SK-N-SH (cell line): ENCODE data around the gene C7.

Source experiments
- CTCF ChIP-seq: fragments of 200-600 bp; sonication (generic); IDR thresholded peaks from 2 replicates; pipeline ENCODE4 v1.6.1; 2017; ENCODE audit warnings: antibody characterized with exemption, mild to moderate bottlenecking, moderate library complexity
- FOXJ3 ChIP-seq: sonication (generic); formaldehyde crosslinking; IDR thresholded peaks from 2 replicates; pipeline ENCODE4 v1.5.1; 2020; ENCODE audit warnings: mild to moderate bottlenecking, missing genetic modification reagents
- GATA2 ChIP-seq: sonication (generic); formaldehyde crosslinking; IDR thresholded peaks from 2 replicates; pipeline ENCODE4 v1.5.0; 2020; ENCODE audit warnings: mild to moderate bottlenecking, missing genetic modification reagents
- NRF1 ChIP-seq: IDR thresholded peaks from 2 replicates; pipeline ENCODE4 v1.6.1; 2012; ENCODE audit warnings: low read depth, mild to moderate bottlenecking, low read length
- RAD21 ChIP-seq: IDR thresholded peaks from 2 replicates; pipeline ENCODE4 v1.6.1; 2012; ENCODE audit warnings: mild to moderate bottlenecking, low read length
- REST ChIP-seq: IDR thresholded peaks from 2 replicates; pipeline ENCODE4 v1.6.1; 2012; ENCODE audit warnings: mild to moderate bottlenecking, low read depth, low read length, moderate library complexity
- RFX5 ChIP-seq: IDR thresholded peaks from 2 replicates; pipeline ENCODE4 v1.6.1; 2012; ENCODE audit warnings: mild to moderate bottlenecking, improper control_type of control experiment, low read length
- TAF1 ChIP-seq: IDR thresholded peaks from 2 replicates; pipeline ENCODE4 v1.6.1; 2012; ENCODE audit warnings: low read depth, mild to moderate bottlenecking, low read length, moderate library complexity, borderline replicate concordance
- USF1 ChIP-seq: IDR thresholded peaks from 2 replicates; pipeline ENCODE4 v1.4.0; 2012; ENCODE audit warnings: low read depth, borderline replicate concordance

- TF ChIP-seq RFX5 (no peak), CTCF (no peak), REST (no peak), NRF1 (no peak), USF1 (no peak), RAD21 (no peak), FOXJ3 (CRISPR knock-in tag) (no peak), GATA2 (no peak), TAF1 (no peak)
Measured at GRCh38 chr5:40983781-40984180, 74.5 kb downstream of the C7 start.
